K562 (cell line): ENCODE data around the gene DOLK. TPM values are rescaled to one million over a fixed set of nuclear protein-coding genes. Genes with fewer than 3 reads are reported as not detected.

Experiments used
- BRD4 ChIP-seq: fragments of 200-600 bp; sonication (generic); IDR thresholded peaks from 2 replicates; pipeline ENCODE4 v1.6.1; 2017; ENCODE audit warnings: inconsistent platforms
- FOXM1 ChIP-seq, 2 experiments: fragments of 450-650 bp in 1 of 2; sonication (generic) in 1 of 2; formaldehyde crosslinking in 1 of 2; IDR thresholded peaks; 2 replicates each; pipeline versions ENCODE4 v1.6.1 to v1.9.0; 2017 to 2022; ENCODE audit warnings: low read depth in 2 of 2, mild to moderate bottlenecking in 2 of 2, missing genetic modification reagents in 1 of 2, moderate library complexity in 1 of 2
- HCFC1 ChIP-seq: IDR thresholded peaks from 2 replicates; pipeline ENCODE4 v1.6.1; 2012; ENCODE audit warnings: low read depth, low read length, improper control_type of control experiment
- PRMT5 ChIP-seq: sonication (generic); formaldehyde crosslinking; IDR thresholded peaks from 2 replicates; pipeline ENCODE4 v1.5.0; 2020; ENCODE audit warnings: missing genetic modification reagents
- SAP30 ChIP-seq: fragments of 200-600 bp; sonication (generic); IDR thresholded peaks from 2 replicates; pipeline ENCODE4 v1.6.1; 2012; ENCODE audit warnings: borderline replicate concordance, low read depth, mild to moderate bottlenecking, moderate library complexity, low read length, control low read depth, inconsistent platforms; ENCODE audit not compliant: insufficient read depth, poor library complexity, severe bottlenecking
- SP1 ChIP-seq: sonication (generic); formaldehyde crosslinking; IDR thresholded peaks from 2 replicates; pipeline ENCODE4 v1.8.1; 2022; ENCODE audit warnings: mild to moderate bottlenecking, missing genetic modification reagents
- SRSF3 ChIP-seq: fragments of 200-400 bp; formaldehyde crosslinking; IDR thresholded peaks from 2 replicates; pipeline ENCODE4 v1.6.1; 2016; ENCODE audit warnings: mild to moderate bottlenecking, low read length, moderate library complexity; ENCODE audit not compliant: insufficient read depth
- TBL1XR1 ChIP-seq, 2 experiments: IDR thresholded peaks; 2 replicates each; pipeline ENCODE4 v1.6.1; 2012; ENCODE audit warnings: improper control_type of control experiment in 2 of 2, low read length in 2 of 2, mild to moderate bottlenecking in 1 of 2
- XRCC3 ChIP-seq: fragments of 450-650 bp; IDR thresholded peaks from 2 replicates; pipeline ENCODE4 v1.6.1; 2017; ENCODE audit warnings: mild to moderate bottlenecking, moderate library complexity
- ZNF707 ChIP-seq: fragments of 250-450 bp; sonication (Bioruptor Pico); conservative IDR thresholded peaks from 2 replicates; pipeline ENCODE4 v1.8.0; 2022; ENCODE audit warnings: inconsistent platforms, mild to moderate bottlenecking, moderate library complexity
- ZNF79 ChIP-seq: fragments of 250-450 bp; sonication (Bioruptor Pico); IDR thresholded peaks from 2 replicates; pipeline ENCODE4 v1.4.0; 2020; ENCODE audit warnings: low read depth, mild to moderate bottlenecking, moderate library complexity
- polyA plus RNA-seq, 8 experiments: library from polyadenylated mRNA; depleted of rRNA in 4 of 8; stranded (reverse) in 5 of 8; unstranded in 3 of 8; fragments of >200 nt; fragmentation: Nextera tagmentation in 2 of 8; fragmentation: Illumina TruSeq in 1 of 8; extraction: Ambion mirVana in 2 of 8; extraction: Trizol in 1 of 8; gene quantifications; 2 replicates each; pipeline versions ENCODE4 v1.2.1 to v1.2.3, GENCODE V29; 2011 to 2014; ENCODE audit warnings: inconsistent platforms in 1 of 8, missing spikeins in 1 of 8
- total RNA-seq, 7 experiments: library from RNA; depleted of rRNA in 6 of 7; stranded (reverse); fragments of >200 nt in 6 of 7; fragmentation: Illumina TruSeq in 2 of 7; extraction: Trizol in 2 of 7; gene quantifications; 2 replicates each; pipeline versions ENCODE4 v1.2.1 to v1.2.3, GENCODE V29; 2011 to 2021; ENCODE audit warnings: low replicate concordance in 1 of 7
- TF ChIP-seq, protein P1 (sequence below): fragments of 450-650 bp; formaldehyde crosslinking; IDR thresholded peaks from 2 replicates; pipeline ENCODE4 v1.4.0; 2020; ENCODE audit warnings: mild to moderate bottlenecking, moderate library complexity
- TF ChIP-seq, protein P2 (sequence below), 2 experiments: fragments of 450-650 bp; IDR thresholded peaks; 2 replicates each; pipeline ENCODE4 v1.6.1; 2018; ENCODE audit warnings: mild to moderate bottlenecking in 2 of 2, low read depth in 1 of 2; ENCODE audit not compliant: partially characterized antibody in 2 of 2
- TF ChIP-seq, protein P3 (sequence below), 3 experiments: fragments of 200-800 bp in 1 of 3; sonication (Bioruptor generic) in 1 of 3; sonication (generic) in 1 of 3; formaldehyde crosslinking in 1 of 3; IDR thresholded peaks; 2 replicates each; pipeline versions ENCODE4 v1.6.1 to v1.8.0; 2016 to 2022; ENCODE audit warnings: mild to moderate bottlenecking in 2 of 3, missing compliant biosample characterization in 2 of 3, missing genetic modification characterization in 2 of 3, missing genetic modification reagents in 1 of 3
- TF ChIP-seq, protein P4 (sequence below): fragments of 250-450 bp; sonication (Bioruptor Pico); IDR thresholded peaks from 2 replicates; pipeline ENCODE4 v1.5.0; 2022; ENCODE audit warnings: mild to moderate bottlenecking

Gene DOLK
- total and polyA plus RNA-seq, 9 of the 15 experiments (the other 6 are each of a cell fraction or from before 2014, with no cell fraction given) = 2.6 to 14.2 (median 11.7) TPM

- TF ChIP-seq, protein P1, sequence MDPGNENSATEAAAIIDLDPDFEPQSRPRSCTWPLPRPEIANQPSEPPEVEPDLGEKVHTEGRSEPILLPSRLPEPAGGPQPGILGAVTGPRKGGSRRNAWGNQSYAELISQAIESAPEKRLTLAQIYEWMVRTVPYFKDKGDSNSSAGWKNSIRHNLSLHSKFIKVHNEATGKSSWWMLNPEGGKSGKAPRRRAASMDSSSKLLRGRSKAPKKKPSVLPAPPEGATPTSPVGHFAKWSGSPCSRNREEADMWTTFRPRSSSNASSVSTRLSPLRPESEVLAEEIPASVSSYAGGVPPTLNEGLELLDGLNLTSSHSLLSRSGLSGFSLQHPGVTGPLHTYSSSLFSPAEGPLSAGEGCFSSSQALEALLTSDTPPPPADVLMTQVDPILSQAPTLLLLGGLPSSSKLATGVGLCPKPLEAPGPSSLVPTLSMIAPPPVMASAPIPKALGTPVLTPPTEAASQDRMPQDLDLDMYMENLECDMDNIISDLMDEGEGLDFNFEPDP (CRISPR knock-in tag) = no peak
- TF ChIP-seq ZNF79 (CRISPR knock-in tag) = no peak
- TF ChIP-seq ZNF707 = no peak
- peak; percentile 99 for TF ChIP-seq SP1 (CRISPR knock-in tag)
- TF ChIP-seq HCFC1 = peak; percentile 64
- TF ChIP-seq XRCC3 = no peak
- TF ChIP-seq, protein P2, sequence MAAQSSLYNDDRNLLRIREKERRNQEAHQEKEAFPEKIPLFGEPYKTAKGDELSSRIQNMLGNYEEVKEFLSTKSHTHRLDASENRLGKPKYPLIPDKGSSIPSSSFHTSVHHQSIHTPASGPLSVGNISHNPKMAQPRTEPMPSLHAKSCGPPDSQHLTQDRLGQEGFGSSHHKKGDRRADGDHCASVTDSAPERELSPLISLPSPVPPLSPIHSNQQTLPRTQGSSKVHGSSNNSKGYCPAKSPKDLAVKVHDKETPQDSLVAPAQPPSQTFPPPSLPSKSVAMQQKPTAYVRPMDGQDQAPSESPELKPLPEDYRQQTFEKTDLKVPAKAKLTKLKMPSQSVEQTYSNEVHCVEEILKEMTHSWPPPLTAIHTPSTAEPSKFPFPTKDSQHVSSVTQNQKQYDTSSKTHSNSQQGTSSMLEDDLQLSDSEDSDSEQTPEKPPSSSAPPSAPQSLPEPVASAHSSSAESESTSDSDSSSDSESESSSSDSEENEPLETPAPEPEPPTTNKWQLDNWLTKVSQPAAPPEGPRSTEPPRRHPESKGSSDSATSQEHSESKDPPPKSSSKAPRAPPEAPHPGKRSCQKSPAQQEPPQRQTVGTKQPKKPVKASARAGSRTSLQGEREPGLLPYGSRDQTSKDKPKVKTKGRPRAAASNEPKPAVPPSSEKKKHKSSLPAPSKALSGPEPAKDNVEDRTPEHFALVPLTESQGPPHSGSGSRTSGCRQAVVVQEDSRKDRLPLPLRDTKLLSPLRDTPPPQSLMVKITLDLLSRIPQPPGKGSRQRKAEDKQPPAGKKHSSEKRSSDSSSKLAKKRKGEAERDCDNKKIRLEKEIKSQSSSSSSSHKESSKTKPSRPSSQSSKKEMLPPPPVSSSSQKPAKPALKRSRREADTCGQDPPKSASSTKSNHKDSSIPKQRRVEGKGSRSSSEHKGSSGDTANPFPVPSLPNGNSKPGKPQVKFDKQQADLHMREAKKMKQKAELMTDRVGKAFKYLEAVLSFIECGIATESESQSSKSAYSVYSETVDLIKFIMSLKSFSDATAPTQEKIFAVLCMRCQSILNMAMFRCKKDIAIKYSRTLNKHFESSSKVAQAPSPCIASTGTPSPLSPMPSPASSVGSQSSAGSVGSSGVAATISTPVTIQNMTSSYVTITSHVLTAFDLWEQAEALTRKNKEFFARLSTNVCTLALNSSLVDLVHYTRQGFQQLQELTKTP (IDR thresholded peaks at IDR 0.05; ENCODE audit: low read depth in 1 of 2, partially characterized antibody in 2 of 2) = no peak
- TF ChIP-seq, protein P3, sequence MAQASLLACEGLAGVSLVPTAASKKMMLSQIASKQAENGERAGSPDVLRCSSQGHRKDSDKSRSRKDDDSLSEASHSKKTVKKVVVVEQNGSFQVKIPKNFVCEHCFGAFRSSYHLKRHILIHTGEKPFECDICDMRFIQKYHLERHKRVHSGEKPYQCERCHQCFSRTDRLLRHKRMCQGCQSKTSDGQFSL (CRISPR knock-in tag; IDR thresholded peaks at IDR 0.05) = 0 out of 2 replicates have a peak, but pooled peaks have one; percentile 58
- TF ChIP-seq, protein P3 (tag; IDR thresholded peaks at IDR 0.05) = no peak
- no peak for TF ChIP-seq FOXM1 (IDR thresholded peaks at IDR 0.05; ENCODE audit: low read depth)
- peak; percentile 90; the same call in 1 of the 2 replicates for TF ChIP-seq FOXM1 (CRISPR knock-in tag; IDR thresholded peaks at IDR 0.05; ENCODE audit: low read depth)
- TF ChIP-seq, protein P4, sequence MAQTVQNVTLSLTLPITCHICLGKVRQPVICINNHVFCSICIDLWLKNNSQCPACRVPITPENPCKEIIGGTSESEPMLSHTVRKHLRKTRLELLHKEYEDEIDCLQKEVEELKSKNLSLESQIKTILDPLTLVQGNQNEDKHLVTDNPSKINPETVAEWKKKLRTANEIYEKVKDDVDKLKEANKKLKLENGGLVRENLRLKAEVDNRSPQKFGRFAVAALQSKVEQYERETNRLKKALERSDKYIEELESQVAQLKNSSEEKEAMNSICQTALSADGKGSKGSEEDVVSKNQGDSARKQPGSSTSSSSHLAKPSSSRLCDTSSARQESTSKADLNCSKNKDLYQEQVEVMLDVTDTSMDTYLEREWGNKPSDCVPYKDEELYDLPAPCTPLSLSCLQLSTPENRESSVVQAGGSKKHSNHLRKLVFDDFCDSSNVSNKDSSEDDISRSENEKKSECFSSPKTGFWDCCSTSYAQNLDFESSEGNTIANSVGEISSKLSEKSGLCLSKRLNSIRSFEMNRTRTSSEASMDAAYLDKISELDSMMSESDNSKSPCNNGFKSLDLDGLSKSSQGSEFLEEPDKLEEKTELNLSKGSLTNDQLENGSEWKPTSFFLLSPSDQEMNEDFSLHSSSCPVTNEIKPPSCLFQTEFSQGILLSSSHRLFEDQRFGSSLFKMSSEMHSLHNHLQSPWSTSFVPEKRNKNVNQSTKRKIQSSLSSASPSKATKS (CRISPR knock-in tag) = no peak
- TF ChIP-seq SAP30 = peak; percentile 85
- 0 out of 2 replicates have a peak, but pooled peaks have one; percentile 33 for TF ChIP-seq BRD4
- peak in 1 of 2 experiments; percentile 30; a peak in 2 of 4 replicates for TF ChIP-seq TBL1XR1 (IDR thresholded peaks at IDR 0.05; ENCODE audit: low read length in 2 of 2)
- TF ChIP-seq SRSF3 = peak; percentile 39; the same call in 1 of the 2 replicates
- no peak for TF ChIP-seq PRMT5 (CRISPR knock-in tag)
Observed at GRCh38 chr9:128947527-128948301, at the start of gene DOLK, which contains the start of gene NUP188 (continued).
